Measurements from ENCODE around the gene KIT. TPM values are rescaled to one million over a fixed set of nuclear protein-coding genes. Genes with fewer than 3 reads are reported as not detected.

Gene KIT
- total RNA-seq, 1 experiment from 2014 or later, result 1.5 TPM

DNA sequence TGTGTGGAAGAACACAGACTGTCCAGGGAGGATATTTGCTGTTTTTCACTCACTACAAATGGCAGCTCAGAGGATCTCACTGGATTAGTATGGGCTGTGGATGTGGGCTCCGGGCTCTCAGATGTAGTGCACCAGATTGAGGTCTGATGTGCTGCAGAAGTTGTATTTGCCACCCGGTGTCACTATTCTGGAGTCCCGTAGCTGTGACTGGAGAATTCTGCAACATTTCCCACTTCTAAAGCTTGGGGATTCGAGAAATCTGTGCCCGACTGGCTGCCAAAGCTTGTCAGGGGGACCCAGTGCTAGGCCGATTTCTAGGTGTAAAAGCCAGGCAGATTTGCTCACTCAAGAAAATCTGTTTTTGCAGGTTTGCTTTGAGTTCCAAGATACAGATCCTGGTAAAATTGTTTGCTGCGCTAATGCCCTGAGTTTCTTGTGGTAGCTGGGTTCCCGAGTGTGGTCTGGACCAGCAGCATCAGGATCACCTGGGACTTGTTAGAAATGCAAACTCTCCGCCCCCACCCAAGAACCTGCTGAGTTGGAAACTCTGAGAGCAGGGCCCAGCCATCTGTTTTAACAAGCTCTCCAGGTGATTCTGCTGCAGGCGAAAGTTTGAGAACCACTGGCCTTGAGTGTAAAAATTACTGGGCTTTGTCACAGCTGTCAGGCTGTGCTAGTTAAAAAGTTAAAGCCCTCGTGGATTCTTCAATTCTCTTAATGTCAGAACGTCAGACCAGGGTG lies 18.1 kb downstream of the KIT start:
- H3K36me3 ChIP-seq (ENCODE audit: control insufficient read depth, insufficient read depth, low read length), result no peaks in the 10 kb centered on the region
- no peaks in the 10 kb centered on the region for H3K9me3 ChIP-seq (ENCODE audit: control insufficient read depth, insufficient read depth, low read depth, low read length)
- no peak for DNase-seq (ENCODE audit: low read depth, low spot score)
- ChIA-PET CTCF (no interaction called here), POLR2A (no interaction called here)
- BruUV-seq (replicated peaks), result no TSS peak
- in situ Hi-C loops (cut with HindIII; ENCODE audit: low pct_unique_long_range_greater_than_20kb, low sequenced_read_pairs), result no loop called here
- no peaks in the 10 kb centered on the region for H3K27me3 ChIP-seq (ENCODE audit: control insufficient read depth, insufficient read depth, low read length)
- H3K4me3 ChIP-seq (ENCODE audit: low read depth in 2 of 2, low read length in 2 of 2), result no peak overlapping the region
- no peak overlapping the region for H3K27ac ChIP-seq (ENCODE audit: low read length)
- TF ChIP-seq REST (IDR thresholded peaks at IDR 0.05; ENCODE audit: insufficient read depth in 1 of 2, low read depth in 2 of 2, low read length in 1 of 2) (no peak), TCF7L2 (IDR thresholded peaks at IDR 0.05; ENCODE audit: low read depth, low read length) (no peak), POLR2AphosphoS5 (IDR thresholded peaks at IDR 0.05; ENCODE audit: low read depth, low read length) (no peak), SIN3A (IDR thresholded peaks at IDR 0.05; ENCODE audit: borderline replicate concordance, insufficient read depth, low read depth, low read length) (no peak), CTCF (IDR thresholded peaks at IDR 0.05) (no peak)
- intact Hi-C loops (cut with micrococcal nuclease; ENCODE audit: unreplicated experiment), result loop anchor here (10.0 kb wide), 1 partner anchor 289 kb away; no protein-coding TSS in a partner anchor
- H3K4me1 ChIP-seq (ENCODE audit: control insufficient read depth, insufficient read depth, low read length), result no peaks in the 10 kb centered on the region
- ATAC-seq, result no peak

GRCh38 chr4:54676658-54677057 lies 18.9 kb downstream of the KIT start:
- BruUV-seq (replicated peaks), result no TSS peak
- H3K4me3 ChIP-seq (ENCODE audit: low read depth in 2 of 2, low read length in 2 of 2), result no peak overlapping the region
- H3K27me3 ChIP-seq (ENCODE audit: control insufficient read depth, insufficient read depth, low read length), result no peaks in the 10 kb centered on the region
- no peaks in the 10 kb centered on the region for H3K4me1 ChIP-seq (ENCODE audit: control insufficient read depth, insufficient read depth, low read length)
- H3K27ac ChIP-seq (ENCODE audit: low read length), result no peak overlapping the region
- no peaks in the 10 kb centered on the region for H3K9me3 ChIP-seq (ENCODE audit: control insufficient read depth, insufficient read depth, low read depth, low read length)
- no peaks in the 10 kb centered on the region for H3K36me3 ChIP-seq (ENCODE audit: control insufficient read depth, insufficient read depth, low read length)
- ChIA-PET CTCF (no interaction called here), POLR2A (no interaction called here)
- TF ChIP-seq CTCF (IDR thresholded peaks at IDR 0.05) (no peak), REST (IDR thresholded peaks at IDR 0.05; ENCODE audit: insufficient read depth in 1 of 2, low read depth in 2 of 2, low read length in 1 of 2) (no peak)
- no peak for DNase-seq (ENCODE audit: low read depth, low spot score)
- intact Hi-C loops (cut with micrococcal nuclease; ENCODE audit: unreplicated experiment), result loop anchor here (10.0 kb wide), 1 partner anchor 288 kb away; no protein-coding TSS in a partner anchor
- in situ Hi-C loops (cut with HindIII; ENCODE audit: low pct_unique_long_range_greater_than_20kb, low sequenced_read_pairs), result no loop called here
- ATAC-seq, result no peak
